GM12872 (cell line): Measurements from ENCODE around the gene MEX3A.

Experiments
- TF ChIP-seq, protein P1 (sequence below): IDR thresholded peaks from 3 replicates; pipeline ENCODE4 v1.5.1; 2011; ENCODE audit warnings: low read depth, mild to moderate bottlenecking, low read length, moderate library complexity; ENCODE audit not compliant: insufficient read depth

The MEX3A gene, protein sequence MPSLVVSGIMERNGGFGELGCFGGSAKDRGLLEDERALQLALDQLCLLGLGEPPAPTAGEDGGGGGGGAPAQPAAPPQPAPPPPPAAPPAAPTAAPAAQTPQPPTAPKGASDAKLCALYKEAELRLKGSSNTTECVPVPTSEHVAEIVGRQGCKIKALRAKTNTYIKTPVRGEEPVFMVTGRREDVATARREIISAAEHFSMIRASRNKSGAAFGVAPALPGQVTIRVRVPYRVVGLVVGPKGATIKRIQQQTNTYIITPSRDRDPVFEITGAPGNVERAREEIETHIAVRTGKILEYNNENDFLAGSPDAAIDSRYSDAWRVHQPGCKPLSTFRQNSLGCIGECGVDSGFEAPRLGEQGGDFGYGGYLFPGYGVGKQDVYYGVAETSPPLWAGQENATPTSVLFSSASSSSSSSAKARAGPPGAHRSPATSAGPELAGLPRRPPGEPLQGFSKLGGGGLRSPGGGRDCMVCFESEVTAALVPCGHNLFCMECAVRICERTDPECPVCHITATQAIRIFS

DNA sequence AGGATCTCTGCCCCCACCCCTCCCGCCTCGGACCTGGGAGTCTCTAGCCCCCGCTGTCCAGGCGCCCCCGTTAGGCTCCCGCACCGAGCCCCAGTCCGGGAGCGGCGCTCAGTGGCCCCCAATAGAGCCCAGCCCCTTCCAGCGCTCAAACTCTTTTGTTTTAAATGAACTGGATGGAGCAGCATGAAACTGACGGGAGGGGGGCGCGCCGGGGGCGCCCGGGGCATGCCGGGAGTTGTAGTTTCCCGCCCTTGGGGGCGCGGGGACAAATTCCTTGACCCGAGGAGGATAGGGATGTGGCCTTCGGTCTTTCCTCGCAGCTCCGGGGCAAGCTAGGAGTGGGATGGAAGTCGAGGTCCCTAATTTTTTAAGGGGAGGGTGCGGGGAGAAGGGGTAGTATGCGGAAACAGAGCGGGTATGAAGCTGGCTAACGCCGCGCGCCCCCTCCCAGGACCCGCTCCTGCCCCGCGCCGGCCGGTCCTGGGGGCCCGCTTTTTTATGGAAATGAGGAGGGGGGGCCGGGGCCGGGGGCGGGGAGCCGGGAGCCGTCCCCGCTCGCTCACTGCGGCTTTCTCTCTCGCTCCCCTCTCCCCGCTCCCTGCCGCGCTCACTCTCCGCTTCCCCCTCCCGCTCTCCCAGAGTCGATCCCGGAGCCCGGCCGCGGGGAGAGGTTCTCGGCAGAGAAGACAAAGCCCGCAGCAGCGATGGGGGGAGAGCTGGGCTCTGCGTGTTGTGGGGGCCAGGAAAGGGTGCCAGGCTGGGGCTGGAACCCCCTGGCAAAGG is at the start of gene MEX3A:
Gene MEX3A, minus strand, starts transcription at position 157 of the 783 bp plus-strand sequence. CDS start 467 bp downstream, outside the sequence.
- TF ChIP-seq, protein P1, sequence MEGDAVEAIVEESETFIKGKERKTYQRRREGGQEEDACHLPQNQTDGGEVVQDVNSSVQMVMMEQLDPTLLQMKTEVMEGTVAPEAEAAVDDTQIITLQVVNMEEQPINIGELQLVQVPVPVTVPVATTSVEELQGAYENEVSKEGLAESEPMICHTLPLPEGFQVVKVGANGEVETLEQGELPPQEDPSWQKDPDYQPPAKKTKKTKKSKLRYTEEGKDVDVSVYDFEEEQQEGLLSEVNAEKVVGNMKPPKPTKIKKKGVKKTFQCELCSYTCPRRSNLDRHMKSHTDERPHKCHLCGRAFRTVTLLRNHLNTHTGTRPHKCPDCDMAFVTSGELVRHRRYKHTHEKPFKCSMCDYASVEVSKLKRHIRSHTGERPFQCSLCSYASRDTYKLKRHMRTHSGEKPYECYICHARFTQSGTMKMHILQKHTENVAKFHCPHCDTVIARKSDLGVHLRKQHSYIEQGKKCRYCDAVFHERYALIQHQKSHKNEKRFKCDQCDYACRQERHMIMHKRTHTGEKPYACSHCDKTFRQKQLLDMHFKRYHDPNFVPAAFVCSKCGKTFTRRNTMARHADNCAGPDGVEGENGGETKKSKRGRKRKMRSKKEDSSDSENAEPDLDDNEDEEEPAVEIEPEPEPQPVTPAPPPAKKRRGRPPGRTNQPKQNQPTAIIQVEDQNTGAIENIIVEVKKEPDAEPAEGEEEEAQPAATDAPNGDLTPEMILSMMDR: no peak

DNA sequence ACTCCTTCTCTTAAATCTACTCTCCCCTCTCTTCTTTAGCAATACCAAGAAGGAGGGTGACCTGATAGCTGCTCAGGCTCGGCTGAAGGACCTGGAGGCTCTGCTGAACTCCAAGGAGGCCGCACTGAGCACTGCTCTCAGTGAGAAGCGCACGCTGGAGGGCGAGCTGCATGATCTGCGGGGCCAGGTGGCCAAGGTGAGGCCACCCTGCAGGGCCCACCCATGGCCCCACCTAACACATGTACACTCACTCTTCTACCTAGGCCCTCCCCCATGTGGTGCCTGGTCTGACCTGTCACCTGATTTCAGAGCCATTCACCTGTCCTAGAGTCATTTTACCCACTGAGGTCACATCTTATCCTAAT is 48.3 kb upstream of the MEX3A start:
- TF ChIP-seq, protein P1: no peak

DNA sequence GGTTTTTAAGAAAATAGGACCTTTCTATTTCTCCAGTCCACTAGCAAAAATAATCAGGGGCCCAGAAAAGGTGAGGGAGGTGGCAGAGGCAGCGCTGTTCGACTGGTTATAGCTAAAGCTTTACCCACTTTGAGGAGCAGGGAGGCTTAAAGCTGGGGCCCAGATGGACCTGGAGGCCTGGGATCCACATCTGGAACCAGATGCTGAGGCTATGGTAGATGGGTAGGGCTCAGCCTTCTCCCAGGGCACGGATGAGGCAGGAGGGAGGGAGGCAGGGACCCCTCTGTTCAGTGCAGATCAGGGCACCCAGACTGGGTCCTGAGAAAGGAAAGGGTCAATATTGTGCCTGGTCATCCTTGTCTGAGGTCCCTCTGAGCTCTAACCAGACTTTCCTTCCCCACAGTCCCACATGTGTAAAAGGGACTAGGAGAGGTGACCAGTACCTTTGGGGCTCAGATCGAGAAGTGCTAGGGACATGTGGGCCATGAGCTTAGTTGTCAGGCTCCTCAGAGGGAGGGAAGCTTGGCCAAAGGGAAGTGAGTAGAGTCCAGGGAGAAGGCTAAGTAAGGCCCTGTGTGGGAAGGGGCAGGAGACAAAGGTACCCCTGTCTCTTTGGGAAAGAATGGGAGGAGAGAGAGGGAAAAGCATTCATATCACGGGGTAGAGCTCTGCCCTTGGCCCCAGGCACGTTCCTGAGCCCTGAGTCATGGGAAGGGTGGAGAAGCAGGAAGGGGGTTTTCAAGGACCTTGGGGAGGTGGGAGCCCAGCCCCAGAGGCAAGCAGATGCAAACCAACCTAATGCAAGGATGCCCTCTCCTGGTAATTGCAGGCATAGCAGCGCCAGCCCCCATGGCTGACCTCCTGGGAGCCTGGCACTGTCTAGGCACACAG is 47.7 kb upstream of the MEX3A start:
- TF ChIP-seq, protein P1: peak; percentile 99

DNA sequence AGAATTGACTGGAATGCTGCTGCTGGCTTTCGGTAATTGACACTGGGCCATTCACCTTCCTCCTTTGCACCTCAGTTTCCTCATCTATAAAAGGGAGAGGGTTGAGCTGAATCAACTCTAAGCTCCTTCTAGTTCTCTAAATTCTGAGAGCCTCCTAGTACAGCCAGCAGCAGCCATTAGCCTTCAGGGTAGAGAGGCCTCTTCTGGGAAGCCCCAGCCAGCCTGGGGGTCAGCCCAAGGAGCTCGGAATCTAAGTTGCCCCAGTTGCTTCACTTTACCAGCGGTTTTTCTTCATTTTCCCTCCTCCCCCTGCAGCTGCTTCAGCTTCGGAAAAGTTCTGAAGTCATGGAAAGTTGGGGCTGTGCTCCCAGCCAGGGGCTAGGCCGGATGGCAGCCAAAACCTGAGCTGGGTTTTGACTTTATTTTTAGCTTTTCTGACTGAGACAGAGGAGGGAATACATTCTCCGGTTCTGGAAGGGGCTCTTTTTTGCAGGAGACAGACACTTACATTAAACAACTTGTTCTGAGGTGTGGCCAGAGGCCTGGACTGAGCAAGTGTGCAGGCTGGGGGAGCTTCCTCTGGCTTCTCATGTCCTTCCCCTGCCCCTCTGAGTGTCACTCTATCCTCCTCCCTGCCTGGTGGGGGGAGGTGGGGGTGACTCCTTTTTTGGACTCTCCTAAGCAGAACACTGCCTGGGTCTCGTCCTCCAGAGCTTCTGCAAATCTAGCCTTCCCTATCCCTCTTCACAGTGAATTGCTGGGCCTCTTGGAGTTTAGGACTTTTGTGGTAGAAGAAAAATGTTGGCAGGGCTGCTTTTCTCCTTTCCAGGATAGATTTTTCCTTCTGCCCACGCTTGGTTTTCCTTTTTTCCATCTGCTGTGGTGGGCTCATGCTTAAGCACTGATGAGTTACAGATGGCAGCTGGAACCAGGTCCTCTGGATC is 46.7 kb upstream of the MEX3A start:
- TF ChIP-seq, protein P1: no peak

DNA sequence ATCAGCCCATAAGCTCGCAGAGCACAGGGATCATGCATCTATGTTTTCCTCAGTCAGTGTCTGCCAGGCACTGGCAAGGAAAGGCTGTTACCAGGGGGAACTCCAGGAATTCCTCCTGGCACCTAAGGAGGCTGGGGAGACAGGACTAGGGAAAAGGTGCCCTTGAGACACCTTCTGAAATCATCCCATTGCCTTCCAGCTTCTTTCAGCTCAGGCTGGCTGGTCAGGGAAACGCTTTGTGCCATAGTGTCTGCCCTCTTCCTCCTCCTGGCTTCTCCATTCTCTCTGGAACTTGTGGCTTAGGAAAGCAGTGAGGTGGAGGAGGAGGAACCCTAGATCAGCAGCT is 46.0 kb upstream of the MEX3A start:
- TF ChIP-seq, protein P1: no peak

DNA sequence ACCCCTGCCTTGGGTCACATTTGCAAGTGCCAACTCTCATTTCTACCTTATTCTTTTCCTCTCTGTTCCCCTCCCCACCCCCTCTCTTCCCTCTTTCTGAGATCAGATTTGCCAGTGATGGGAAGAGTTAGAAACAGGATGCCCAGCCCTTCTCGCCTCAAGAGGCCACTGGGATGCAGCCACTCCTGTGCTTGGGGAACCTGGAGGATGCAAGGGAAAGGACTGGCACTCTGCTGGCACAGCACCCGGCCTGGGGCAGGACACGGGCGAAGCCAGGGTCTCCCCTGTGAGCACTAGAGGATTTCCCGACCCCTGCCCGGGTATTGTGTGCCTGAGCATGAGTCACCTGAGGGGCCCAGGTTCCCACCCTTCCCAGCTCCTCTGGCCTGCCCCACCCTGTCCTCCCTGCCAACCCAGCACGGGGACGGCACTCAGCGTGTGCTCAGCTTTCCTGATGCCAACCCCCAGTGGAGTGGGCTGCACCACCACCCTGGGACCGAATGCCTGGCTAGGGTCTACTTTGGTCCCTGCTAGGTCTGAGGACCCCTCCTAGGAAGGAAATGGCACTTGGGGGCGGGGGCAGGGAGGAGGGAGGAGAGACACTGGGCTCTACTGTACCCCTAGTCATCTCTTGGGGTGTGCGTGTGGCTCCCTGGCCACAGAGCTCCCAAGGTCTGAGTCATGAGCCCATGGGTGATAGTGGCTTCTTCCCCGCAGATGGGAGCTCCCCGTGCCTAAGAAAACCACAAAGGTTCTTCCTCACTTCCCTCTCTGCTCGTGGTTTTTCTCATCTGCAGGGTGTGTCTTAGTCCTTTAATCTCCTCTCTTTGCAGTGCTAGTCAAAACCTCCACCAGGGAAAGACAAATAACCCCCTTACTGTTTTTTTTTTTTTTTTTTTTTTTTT is 44.6 kb upstream of the MEX3A start:
- TF ChIP-seq, protein P1: no peak
